ENCODE results near the gene MRPL54.

DNA sequence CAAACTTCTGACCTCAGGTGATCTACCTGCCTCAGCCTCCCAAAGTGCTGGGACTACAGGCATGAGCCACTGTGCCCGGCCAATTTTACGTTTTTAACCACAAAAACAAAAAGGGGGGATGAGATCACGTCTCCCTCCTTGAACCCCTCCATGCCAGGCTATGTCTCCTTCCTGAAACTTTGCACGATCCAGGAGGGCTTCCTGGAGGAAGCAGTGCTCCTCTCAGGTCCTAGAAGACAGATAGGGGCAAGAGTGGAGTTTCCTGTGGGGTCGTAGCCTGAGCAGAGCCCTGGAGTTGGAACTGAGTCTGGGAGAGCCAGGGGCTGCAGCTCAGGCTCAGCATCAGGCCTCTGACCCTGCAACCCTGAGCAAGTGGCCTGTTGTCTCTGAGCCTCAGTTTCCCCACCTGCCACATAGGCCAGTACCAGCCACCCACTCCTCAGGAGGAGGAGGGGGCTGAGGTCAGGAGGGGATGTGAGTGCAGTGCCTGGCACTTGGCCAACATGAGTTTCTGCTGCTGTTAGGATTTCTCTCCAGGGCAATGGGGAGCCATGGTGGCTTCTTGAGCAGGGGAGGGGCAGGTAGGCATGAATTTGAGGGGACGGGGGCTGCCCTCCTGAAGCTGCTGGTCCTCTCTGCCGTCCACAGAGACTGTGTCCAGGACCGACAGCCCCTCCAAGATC is 17.0 kb upstream of the MRPL54 start:
- TF ChIP-seq, protein P1, sequence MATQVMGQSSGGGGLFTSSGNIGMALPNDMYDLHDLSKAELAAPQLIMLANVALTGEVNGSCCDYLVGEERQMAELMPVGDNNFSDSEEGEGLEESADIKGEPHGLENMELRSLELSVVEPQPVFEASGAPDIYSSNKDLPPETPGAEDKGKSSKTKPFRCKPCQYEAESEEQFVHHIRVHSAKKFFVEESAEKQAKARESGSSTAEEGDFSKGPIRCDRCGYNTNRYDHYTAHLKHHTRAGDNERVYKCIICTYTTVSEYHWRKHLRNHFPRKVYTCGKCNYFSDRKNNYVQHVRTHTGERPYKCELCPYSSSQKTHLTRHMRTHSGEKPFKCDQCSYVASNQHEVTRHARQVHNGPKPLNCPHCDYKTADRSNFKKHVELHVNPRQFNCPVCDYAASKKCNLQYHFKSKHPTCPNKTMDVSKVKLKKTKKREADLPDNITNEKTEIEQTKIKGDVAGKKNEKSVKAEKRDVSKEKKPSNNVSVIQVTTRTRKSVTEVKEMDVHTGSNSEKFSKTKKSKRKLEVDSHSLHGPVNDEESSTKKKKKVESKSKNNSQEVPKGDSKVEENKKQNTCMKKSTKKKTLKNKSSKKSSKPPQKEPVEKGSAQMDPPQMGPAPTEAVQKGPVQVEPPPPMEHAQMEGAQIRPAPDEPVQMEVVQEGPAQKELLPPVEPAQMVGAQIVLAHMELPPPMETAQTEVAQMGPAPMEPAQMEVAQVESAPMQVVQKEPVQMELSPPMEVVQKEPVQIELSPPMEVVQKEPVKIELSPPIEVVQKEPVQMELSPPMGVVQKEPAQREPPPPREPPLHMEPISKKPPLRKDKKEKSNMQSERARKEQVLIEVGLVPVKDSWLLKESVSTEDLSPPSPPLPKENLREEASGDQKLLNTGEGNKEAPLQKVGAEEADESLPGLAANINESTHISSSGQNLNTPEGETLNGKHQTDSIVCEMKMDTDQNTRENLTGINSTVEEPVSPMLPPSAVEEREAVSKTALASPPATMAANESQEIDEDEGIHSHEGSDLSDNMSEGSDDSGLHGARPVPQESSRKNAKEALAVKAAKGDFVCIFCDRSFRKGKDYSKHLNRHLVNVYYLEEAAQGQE (IDR thresholded peaks at IDR 0.05; ENCODE audit: unreplicated experiment), result no peak
- TF ChIP-seq, protein P2, sequence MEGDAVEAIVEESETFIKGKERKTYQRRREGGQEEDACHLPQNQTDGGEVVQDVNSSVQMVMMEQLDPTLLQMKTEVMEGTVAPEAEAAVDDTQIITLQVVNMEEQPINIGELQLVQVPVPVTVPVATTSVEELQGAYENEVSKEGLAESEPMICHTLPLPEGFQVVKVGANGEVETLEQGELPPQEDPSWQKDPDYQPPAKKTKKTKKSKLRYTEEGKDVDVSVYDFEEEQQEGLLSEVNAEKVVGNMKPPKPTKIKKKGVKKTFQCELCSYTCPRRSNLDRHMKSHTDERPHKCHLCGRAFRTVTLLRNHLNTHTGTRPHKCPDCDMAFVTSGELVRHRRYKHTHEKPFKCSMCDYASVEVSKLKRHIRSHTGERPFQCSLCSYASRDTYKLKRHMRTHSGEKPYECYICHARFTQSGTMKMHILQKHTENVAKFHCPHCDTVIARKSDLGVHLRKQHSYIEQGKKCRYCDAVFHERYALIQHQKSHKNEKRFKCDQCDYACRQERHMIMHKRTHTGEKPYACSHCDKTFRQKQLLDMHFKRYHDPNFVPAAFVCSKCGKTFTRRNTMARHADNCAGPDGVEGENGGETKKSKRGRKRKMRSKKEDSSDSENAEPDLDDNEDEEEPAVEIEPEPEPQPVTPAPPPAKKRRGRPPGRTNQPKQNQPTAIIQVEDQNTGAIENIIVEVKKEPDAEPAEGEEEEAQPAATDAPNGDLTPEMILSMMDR (conservative IDR thresholded peaks at IDR 0.05; ENCODE audit: low read depth in 2 of 2), result no peak
- TF ChIP-seq POLR2AphosphoS5 (IDR thresholded peaks at IDR 0.05; ENCODE audit: low read depth) (no peak), ZNF114 (CRISPR knock-in tag; IDR thresholded peaks at IDR 0.05) (no peak), CREB1 (CRISPR knock-in tag; IDR thresholded peaks at IDR 0.05; ENCODE audit: low read depth) (no peak), NANOG (IDR thresholded peaks at IDR 0.05; ENCODE audit: borderline replicate concordance) (no peak), EZH2 (IDR thresholded peaks at IDR 0.05; ENCODE audit: low read depth, unreplicated experiment) (no peak), EZH2phosphoT487 (IDR thresholded peaks at IDR 0.05; ENCODE audit: unreplicated experiment) (no peak), JUNB (IDR thresholded peaks at IDR 0.05; ENCODE audit: unreplicated experiment) (no peak)
- TF ChIP-seq, protein P3, sequence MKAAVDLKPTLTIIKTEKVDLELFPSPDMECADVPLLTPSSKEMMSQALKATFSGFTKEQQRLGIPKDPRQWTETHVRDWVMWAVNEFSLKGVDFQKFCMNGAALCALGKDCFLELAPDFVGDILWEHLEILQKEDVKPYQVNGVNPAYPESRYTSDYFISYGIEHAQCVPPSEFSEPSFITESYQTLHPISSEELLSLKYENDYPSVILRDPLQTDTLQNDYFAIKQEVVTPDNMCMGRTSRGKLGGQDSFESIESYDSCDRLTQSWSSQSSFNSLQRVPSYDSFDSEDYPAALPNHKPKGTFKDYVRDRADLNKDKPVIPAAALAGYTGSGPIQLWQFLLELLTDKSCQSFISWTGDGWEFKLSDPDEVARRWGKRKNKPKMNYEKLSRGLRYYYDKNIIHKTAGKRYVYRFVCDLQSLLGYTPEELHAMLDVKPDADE (IDR thresholded peaks at IDR 0.05), result no peak
- TF ChIP-seq, protein P4, sequence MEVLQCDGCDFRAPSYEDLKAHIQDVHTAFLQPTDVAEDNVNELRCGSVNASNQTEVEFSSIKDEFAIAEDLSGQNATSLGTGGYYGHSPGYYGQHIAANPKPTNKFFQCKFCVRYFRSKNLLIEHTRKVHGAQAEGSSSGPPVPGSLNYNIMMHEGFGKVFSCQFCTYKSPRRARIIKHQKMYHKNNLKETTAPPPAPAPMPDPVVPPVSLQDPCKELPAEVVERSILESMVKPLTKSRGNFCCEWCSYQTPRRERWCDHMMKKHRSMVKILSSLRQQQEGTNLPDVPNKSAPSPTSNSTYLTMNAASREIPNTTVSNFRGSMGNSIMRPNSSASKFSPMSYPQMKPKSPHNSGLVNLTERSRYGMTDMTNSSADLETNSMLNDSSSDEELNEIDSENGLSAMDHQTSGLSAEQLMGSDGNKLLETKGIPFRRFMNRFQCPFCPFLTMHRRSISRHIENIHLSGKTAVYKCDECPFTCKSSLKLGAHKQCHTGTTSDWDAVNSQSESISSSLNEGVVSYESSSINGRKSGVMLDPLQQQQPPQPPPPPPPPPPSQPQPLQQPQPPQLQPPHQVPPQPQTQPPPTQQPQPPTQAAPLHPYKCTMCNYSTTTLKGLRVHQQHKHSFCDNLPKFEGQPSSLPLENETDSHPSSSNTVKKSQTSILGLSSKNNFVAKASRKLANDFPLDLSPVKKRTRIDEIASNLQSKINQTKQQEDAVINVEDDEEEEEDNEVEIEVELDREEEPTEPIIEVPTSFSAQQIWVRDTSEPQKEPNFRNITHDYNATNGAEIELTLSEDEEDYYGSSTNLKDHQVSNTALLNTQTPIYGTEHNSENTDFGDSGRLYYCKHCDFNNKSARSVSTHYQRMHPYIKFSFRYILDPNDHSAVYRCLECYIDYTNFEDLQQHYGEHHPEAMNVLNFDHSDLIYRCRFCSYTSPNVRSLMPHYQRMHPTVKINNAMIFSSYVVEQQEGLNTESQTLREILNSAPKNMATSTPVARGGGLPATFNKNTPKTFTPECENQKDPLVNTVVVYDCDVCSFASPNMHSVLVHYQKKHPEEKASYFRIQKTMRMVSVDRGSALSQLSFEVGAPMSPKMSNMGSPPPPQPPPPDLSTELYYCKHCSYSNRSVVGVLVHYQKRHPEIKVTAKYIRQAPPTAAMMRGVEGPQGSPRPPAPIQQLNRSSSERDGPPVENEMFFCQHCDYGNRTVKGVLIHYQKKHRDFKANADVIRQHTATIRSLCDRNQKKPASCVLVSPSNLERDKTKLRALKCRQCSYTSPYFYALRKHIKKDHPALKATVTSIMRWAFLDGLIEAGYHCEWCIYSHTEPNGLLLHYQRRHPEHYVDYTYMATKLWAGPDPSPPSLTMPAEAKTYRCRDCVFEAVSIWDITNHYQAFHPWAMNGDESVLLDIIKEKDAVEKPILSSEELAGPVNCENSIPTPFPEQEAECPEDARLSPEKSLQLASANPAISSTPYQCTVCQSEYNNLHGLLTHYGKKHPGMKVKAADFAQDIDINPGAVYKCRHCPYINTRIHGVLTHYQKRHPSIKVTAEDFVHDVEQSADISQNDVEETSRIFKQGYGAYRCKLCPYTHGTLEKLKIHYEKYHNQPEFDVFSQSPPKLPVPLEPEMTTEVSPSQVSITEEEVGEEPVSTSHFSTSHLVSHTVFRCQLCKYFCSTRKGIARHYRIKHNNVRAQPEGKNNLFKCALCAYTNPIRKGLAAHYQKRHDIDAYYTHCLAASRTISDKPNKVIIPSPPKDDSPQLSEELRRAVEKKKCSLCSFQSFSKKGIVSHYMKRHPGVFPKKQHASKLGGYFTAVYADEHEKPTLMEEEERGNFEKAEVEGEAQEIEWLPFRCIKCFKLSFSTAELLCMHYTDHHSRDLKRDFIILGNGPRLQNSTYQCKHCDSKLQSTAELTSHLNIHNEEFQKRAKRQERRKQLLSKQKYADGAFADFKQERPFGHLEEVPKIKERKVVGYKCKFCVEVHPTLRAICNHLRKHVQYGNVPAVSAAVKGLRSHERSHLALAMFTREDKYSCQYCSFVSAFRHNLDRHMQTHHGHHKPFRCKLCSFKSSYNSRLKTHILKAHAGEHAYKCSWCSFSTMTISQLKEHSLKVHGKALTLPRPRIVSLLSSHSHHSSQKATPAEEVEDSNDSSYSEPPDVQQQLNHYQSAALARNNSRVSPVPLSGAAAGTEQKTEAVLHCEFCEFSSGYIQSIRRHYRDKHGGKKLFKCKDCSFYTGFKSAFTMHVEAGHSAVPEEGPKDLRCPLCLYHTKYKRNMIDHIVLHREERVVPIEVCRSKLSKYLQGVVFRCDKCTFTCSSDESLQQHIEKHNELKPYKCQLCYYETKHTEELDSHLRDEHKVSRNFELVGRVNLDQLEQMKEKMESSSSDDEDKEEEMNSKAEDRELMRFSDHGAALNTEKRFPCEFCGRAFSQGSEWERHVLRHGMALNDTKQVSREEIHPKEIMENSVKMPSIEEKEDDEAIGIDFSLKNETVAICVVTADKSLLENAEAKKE (CRISPR knock-in tag; IDR thresholded peaks at IDR 0.05), result no peak
